Esophagus muscularis mucosa (tissue), 4 donors: ENCODE measurements around the gene MROH8. TPM values are rescaled to one million over a fixed set of nuclear protein-coding genes. Genes with fewer than 3 reads are reported as not detected.

ENCODE experiments used
- DNase-seq: peaks from one replicate; pipeline ENCODE4 v3.0.0-alpha.2; 2017; ENCODE audit errors: extremely low spot score
- H3K27ac ChIP-seq, 4 donors: fragments of 200-600 bp; sonication (generic); replicated peaks in 1 of 4; 1 replicate in 3 of 4; 2 replicates in 1 of 4; pipeline ENCODE4 v1.5.1; 2016 to 2019; ENCODE audit warnings: mild to moderate bottlenecking in 1 of 4
- H3K27me3 ChIP-seq, 4 donors: fragments of 200-600 bp; sonication (generic); one replicate each; pipeline versions ENCODE4 v1.5.1 to v1.6.0; 2016 to 2019
- H3K36me3 ChIP-seq, 4 donors: fragments of 200-600 bp; sonication (generic); one replicate each; pipeline ENCODE4 v1.5.1; 2016 to 2019
- H3K4me1 ChIP-seq, 4 donors: fragments of 200-600 bp; sonication (generic); one replicate each; pipeline ENCODE4 v1.5.1; 2016 to 2019
- H3K4me3 ChIP-seq, 4 donors: fragments of 200-600 bp; sonication (generic); 1 replicate in 2 of 4; 2 replicates in 2 of 4; pipeline ENCODE4 v1.5.1; 2016 to 2019; ENCODE audit warnings: mild to moderate bottlenecking in 4 of 4, moderate library complexity in 1 of 4
- H3K9me3 ChIP-seq, 4 donors: fragments of 200-600 bp; sonication (generic); 1 replicate in 3 of 4; 2 replicates in 1 of 4; pipeline ENCODE4 v1.5.1; 2016 to 2019
- EP300 ChIP-seq: sonication (generic); formaldehyde crosslinking; IDR thresholded peaks from one replicate; pipeline ENCODE4 v1.6.1; 2017; ENCODE audit warnings: antibody characterized with exemption
- POLR2A ChIP-seq: fragments of 450-650 bp; IDR thresholded peaks from one replicate; pipeline ENCODE4 v1.6.1; 2017; ENCODE audit warnings: antibody characterized with exemption, moderate library complexity, mild to moderate bottlenecking, low read depth
- POLR2AphosphoS5 ChIP-seq, 2 donors: sonication (generic); formaldehyde crosslinking; IDR thresholded peaks; one replicate each; pipeline ENCODE4 v1.6.1; 2017; ENCODE audit warnings: antibody characterized with exemption in 2 of 2
- WGBS: methylation state at CpG from one replicate; pipeline ENCODE4 v1.1.5; 2018; 5-methylcytosine and 5-hydroxymethylcytosine counted together
- intact Hi-C: fragments of 100-400 bp; cut with DNase I; formaldehyde crosslinking; loops from one replicate; pipeline ENCODE4 v1.15.1; 2023
- total RNA-seq, 4 donors: library from RNA; depleted of rRNA; stranded (reverse); fragments of >200 nt; gene quantifications; one replicate each; pipeline versions ENCODE4 v1.1.0 to v1.2.1, GENCODE V29; 2016
- TF ChIP-seq, protein P1 (sequence below), 3 experiments: fragments of 200-600 bp in 2 of 3; fragments of 450-650 bp in 1 of 3; sonication (generic) in 2 of 3; IDR thresholded peaks; one replicate each; pipeline ENCODE4 v1.5.1; 2017 to 2019; ENCODE audit warnings: antibody characterized with exemption in 3 of 3, mild to moderate bottlenecking in 2 of 3, moderate library complexity in 1 of 3

Gene MROH8
- total RNA-seq, 4 donors from 2014 or later = 2.7 to 6.2 (median 3.0) TPM

DNA sequence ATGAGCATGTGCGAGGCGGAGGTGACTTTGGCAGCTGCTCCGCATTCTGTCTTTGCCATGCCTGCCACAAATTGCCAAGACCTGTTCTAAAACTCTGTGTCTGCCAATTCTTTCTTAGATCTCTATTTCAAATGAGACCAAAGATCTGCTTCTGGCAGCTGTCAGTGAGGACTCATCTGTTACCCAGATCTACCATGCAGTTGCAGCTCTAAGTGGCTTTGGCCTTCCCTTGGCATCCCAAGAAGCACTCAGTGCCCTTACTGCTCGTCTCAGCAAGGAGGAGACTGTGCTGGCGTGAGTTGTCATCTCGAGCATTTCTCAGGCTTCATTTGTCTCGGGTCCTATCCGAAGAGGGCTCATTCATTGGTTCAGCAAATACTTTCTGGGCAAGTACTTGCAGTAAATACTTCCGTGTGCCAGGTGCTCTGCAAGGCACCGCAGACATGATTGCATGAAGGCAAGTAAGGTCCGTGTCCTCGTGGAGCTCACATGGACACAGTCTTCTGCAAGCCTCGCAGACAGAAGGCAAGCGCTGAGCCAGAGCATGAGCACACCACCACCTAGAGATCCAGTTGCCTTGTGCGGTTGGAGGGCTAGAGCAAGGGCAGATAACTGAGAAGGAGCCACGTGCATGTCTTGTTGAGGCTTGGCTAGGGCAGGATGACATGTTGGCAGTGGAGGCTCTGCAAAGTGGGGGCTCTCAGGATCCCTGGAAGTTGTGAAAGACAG lies 19.7 kb upstream of the MROH8 start:
- Histone ChIP-seq H3K9me3 (no peaks in the 10 kb centered on the region), H3K27ac (no peak overlapping the region), H3K36me3 (peaks cover 25 to 48% (median 40%) of the 10 kb centered on the region in 4 donors), H3K4me1 (peaks cover 17 to 45% (median 30%) of the 10 kb centered on the region in 4 donors), H3K4me3 (no peak overlapping the region), H3K27me3 (no peaks in the 10 kb centered on the region)
- intact Hi-C loops = loop anchor here (5.0 to 10.0 kb wide), 3 partner anchors 76 to 333 kb away; no protein-coding TSS in a partner anchor
- no peak for DNase-seq
- TF ChIP-seq EP300 (no peak), POLR2A (no peak), POLR2AphosphoS5 (IDR thresholded peaks at IDR 0.05) (no peak)
- TF ChIP-seq, protein P1, sequence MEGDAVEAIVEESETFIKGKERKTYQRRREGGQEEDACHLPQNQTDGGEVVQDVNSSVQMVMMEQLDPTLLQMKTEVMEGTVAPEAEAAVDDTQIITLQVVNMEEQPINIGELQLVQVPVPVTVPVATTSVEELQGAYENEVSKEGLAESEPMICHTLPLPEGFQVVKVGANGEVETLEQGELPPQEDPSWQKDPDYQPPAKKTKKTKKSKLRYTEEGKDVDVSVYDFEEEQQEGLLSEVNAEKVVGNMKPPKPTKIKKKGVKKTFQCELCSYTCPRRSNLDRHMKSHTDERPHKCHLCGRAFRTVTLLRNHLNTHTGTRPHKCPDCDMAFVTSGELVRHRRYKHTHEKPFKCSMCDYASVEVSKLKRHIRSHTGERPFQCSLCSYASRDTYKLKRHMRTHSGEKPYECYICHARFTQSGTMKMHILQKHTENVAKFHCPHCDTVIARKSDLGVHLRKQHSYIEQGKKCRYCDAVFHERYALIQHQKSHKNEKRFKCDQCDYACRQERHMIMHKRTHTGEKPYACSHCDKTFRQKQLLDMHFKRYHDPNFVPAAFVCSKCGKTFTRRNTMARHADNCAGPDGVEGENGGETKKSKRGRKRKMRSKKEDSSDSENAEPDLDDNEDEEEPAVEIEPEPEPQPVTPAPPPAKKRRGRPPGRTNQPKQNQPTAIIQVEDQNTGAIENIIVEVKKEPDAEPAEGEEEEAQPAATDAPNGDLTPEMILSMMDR (IDR thresholded peaks at IDR 0.05) = no peak
- 78% methylated on average over 12 of the region's 16 CpGs for WGBS

DNA sequence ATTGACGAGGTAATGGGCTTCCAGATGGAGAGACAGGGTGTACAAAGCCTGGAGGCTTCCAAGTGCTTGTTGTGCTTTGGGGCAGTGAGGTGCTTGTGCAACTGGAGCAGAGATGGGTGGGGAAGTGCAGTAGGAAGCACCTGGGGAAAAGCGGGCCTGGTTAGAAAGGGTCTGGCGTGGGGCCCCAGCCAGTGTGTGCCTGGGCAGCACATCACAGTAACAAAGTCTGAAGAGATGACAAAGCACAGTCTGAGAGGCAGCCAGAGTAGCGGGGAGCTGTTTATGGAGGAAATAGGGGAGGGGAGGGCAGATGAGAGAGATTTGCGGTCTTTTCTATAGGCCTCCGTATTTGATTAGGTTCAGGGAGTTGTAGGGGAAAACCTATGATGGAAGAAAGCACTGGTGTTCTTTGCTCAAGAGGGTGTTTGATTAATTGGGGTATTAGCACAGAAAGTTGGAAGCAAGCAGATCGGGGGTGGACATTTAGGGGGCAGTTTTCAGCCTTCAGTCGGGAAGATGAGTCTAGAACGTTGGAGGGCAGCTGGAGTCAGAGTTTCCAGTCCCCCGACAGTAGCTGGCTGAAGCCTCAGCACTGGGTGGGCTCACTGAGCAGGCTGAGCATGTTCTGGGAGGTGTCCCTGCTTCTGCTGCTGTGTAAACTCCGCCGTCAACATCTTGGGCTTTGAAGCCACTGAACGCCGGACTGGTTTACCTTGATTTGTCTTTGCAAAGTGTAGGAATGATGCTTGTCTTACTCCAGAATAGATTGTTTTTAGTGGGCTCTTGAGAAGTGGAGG lies 15.5 kb upstream of the MROH8 start:
- TF ChIP-seq EP300 = no peak
- no peak for TF ChIP-seq POLR2AphosphoS5 (IDR thresholded peaks at IDR 0.05)
- TF ChIP-seq, protein P1 (IDR thresholded peaks at IDR 0.05) = no peak
- no peak for TF ChIP-seq POLR2A
- H3K4me3 ChIP-seq = no peak overlapping the region
- no peak overlapping the region for H3K27ac ChIP-seq
- no peaks in the 10 kb centered on the region for H3K27me3 ChIP-seq
- intact Hi-C loops = loop anchor here (5.0 to 10.0 kb wide), 3 partner anchors 80 to 337 kb away; no protein-coding TSS in a partner anchor
- DNase-seq = no peak
- H3K4me1 ChIP-seq = peaks cover 32 to 61% (median 56%) of the 10 kb centered on the region in 4 donors
- WGBS = 52% methylated on average over 14 of the region's 14 CpGs
- H3K36me3 ChIP-seq = peaks cover 11 to 26% (median 14%) of the 10 kb centered on the region in 4 donors
- H3K9me3 ChIP-seq = no peaks in the 10 kb centered on the region

DNA sequence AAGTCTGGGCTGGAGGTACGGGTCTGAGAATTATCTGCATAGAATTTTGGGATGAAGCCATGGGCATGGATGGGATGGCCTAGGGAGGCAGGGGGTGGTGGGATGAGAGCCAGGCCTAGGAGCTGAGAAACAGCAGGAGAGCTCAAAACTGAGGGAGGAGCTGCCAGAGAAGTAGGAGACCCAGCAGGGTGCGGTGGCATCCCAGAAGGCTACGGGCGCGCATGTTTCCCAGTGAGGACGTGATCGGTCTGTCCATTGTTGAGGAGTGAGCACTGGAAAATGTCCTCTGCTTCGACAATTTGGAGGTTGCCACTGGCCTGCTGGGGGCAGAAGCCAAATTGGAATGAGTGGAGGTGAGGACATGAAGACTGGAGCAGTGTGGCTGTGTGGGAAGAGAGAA lies 14.5 kb upstream of the MROH8 start:
- Histone ChIP-seq H3K27me3 (no peaks in the 10 kb centered on the region), H3K4me1 (peaks cover 33 to 71% (median 66%) of the 10 kb centered on the region in 4 donors), H3K4me3 (no peak overlapping the region), H3K36me3 (peaks cover under 1 to 16% (median 4%) of the 10 kb centered on the region in 4 donors), H3K27ac (no peak overlapping the region), H3K9me3 (no peaks in the 10 kb centered on the region)
- 96% methylated on average over 8 of the region's 8 CpGs for WGBS
- TF ChIP-seq, protein P1 (IDR thresholded peaks at IDR 0.05) = no peak
- TF ChIP-seq EP300 (no peak), POLR2A (no peak), POLR2AphosphoS5 (IDR thresholded peaks at IDR 0.05) (no peak)
- no peak for DNase-seq
- intact Hi-C loops = loop anchor here (10.0 kb wide), 1 partner anchor 81 kb away; no protein-coding TSS in a partner anchor

DNA sequence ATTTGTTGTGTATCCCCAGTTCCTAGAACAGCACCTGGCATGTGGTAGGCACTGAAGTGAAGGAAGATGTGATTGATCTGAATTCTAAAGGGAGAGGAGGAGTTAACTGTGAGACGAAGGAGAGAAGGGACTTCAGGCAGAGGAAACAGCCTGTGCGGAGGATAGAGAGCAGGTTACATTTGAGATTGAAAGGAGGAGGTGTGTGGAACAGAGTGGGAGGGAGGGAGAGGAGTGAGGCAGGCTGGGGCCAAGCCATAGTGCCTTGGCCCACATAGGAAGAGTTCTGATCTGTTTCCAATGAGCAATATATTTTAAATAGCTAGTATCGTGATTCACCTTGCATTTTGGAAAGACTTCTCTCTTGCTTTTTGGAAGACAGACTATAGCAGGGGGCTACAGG lies 13.9 kb upstream of the MROH8 start:
- no peak for DNase-seq
- H3K4me3 ChIP-seq = no peak overlapping the region
- H3K36me3 ChIP-seq = peaks cover 0 to 18% (median 3%) of the 10 kb centered on the region in 4 donors
- TF ChIP-seq, protein P1 (IDR thresholded peaks at IDR 0.05) = no peak
- TF ChIP-seq POLR2AphosphoS5 (IDR thresholded peaks at IDR 0.05) = no peak
- no peak for TF ChIP-seq EP300
- TF ChIP-seq POLR2A = no peak
- H3K9me3 ChIP-seq = no peaks in the 10 kb centered on the region
- H3K27ac ChIP-seq = no peak overlapping the region
- H3K27me3 ChIP-seq = no peaks in the 10 kb centered on the region
- WGBS = 69% methylated on average over 3 of the region's 3 CpGs
- peaks cover 33 to 73% (median 67%) of the 10 kb centered on the region in 4 donors for H3K4me1 ChIP-seq
- intact Hi-C loops = loop anchor here (10.0 kb wide), 1 partner anchor 82 kb away; no protein-coding TSS in a partner anchor
